Measurements from ENCODE around the gene MPV17L.
"Not testable (repeated sequence)": the region's sequence is repeated elsewhere in the genome, so short reads cannot be mapped to it uniquely, and the experiment has no call there.

MPV17L gene

GRCh38 chr16:15401972-15402371, 6.4 kb downstream of the MPV17L start:
- Histone ChIP-seq H2AFZ (no peak overlapping the region), H3K36me3 (ENCODE audit: control insufficient read depth, insufficient read depth, low read length) (no peaks in the 10 kb centered on the region), H3K79me2 (no peaks in the 10 kb centered on the region), H3K27ac (no peak overlapping the region), H3K9me3 (ENCODE audit: control insufficient read depth, low read length) (no peaks in the 10 kb centered on the region), H3K9ac (no peak overlapping the region), H3K4me1 (no peaks in the 10 kb centered on the region), H3K27me3 (ENCODE audit: control insufficient read depth, insufficient read depth, low read length) (no peaks in the 10 kb centered on the region), H3K4me3 (ENCODE audit: low read depth, low read length) (no peak overlapping the region), H3K4me2 (ENCODE audit: low read length) (no peak overlapping the region)
- no peak for TF ChIP-seq CTCF (IDR thresholded peaks at IDR 0.05)

GRCh38 chr16:15403392-15403995, 7.9 kb downstream of the MPV17L start:
- H2AFZ ChIP-seq: no peak overlapping the region
- H3K4me3 ChIP-seq (ENCODE audit: low read depth, low read length): no peak overlapping the region
- no peaks in the 10 kb centered on the region for H3K4me1 ChIP-seq
- H3K9ac ChIP-seq: no peak overlapping the region
- no peak overlapping the region for H3K27ac ChIP-seq
- no peaks in the 10 kb centered on the region for H3K9me3 ChIP-seq (ENCODE audit: control insufficient read depth, low read length)
- no peaks in the 10 kb centered on the region for H3K36me3 ChIP-seq (ENCODE audit: control insufficient read depth, insufficient read depth, low read length)
- TF ChIP-seq CTCF (IDR thresholded peaks at IDR 0.05): no peak
- H3K4me2 ChIP-seq (ENCODE audit: low read length): no peak overlapping the region
- H3K27me3 ChIP-seq (ENCODE audit: control insufficient read depth, insufficient read depth, low read length): no peaks in the 10 kb centered on the region
- no peaks in the 10 kb centered on the region for H3K79me2 ChIP-seq

GRCh38 chr16:15404091-15404490, 8.5 kb downstream of the MPV17L start:
- not testable (repeated sequence) for H3K36me3 ChIP-seq (ENCODE audit: control insufficient read depth, insufficient read depth, low read length); H3K9me3 ChIP-seq (ENCODE audit: control insufficient read depth, low read length); H3K27ac ChIP-seq; H3K9ac ChIP-seq; H3K4me2 ChIP-seq (ENCODE audit: low read length); H3K4me3 ChIP-seq (ENCODE audit: low read depth, low read length); H3K4me1 ChIP-seq; H2AFZ ChIP-seq; H3K79me2 ChIP-seq; H3K27me3 ChIP-seq (ENCODE audit: control insufficient read depth, insufficient read depth, low read length)

- no peaks in the 10 kb centered on the region for H3K36me3 ChIP-seq (ENCODE audit: control insufficient read depth, insufficient read depth, low read length)
- no peaks in the 10 kb centered on the region for H3K9me3 ChIP-seq (ENCODE audit: control insufficient read depth, low read length)
- H3K4me2 ChIP-seq (ENCODE audit: low read length): no peak overlapping the region
- H3K79me2 ChIP-seq: no peaks in the 10 kb centered on the region
- no peaks in the 10 kb centered on the region for H3K27me3 ChIP-seq (ENCODE audit: control insufficient read depth, insufficient read depth, low read length)
- H3K9ac ChIP-seq: no peak overlapping the region
- no peak overlapping the region for H2AFZ ChIP-seq
- H3K27ac ChIP-seq: no peak overlapping the region
- TF ChIP-seq CTCF (IDR thresholded peaks at IDR 0.05): no peak
- no peaks in the 10 kb centered on the region for H3K4me1 ChIP-seq
- no peak overlapping the region for H3K4me3 ChIP-seq (ENCODE audit: low read depth, low read length)
Measured at GRCh38 chr16:15404792-15405191, 9.2 kb downstream of the MPV17L start.

GRCh38 chr16:15407756-15408155, 12.2 kb downstream of the MPV17L start:
- H3K4me3 ChIP-seq (ENCODE audit: low read depth, low read length); H3K27ac ChIP-seq; H3K9me3 ChIP-seq (ENCODE audit: control insufficient read depth, low read length); H3K9ac ChIP-seq; H3K27me3 ChIP-seq (ENCODE audit: control insufficient read depth, insufficient read depth, low read length); H2AFZ ChIP-seq; H3K36me3 ChIP-seq (ENCODE audit: control insufficient read depth, insufficient read depth, low read length); H3K79me2 ChIP-seq; H3K4me2 ChIP-seq (ENCODE audit: low read length); H3K4me1 ChIP-seq: not testable (repeated sequence)

GRCh38 chr16:15409476-15409875, 13.9 kb downstream of the MPV17L start:
- not testable (repeated sequence) for H3K4me2 ChIP-seq (ENCODE audit: low read length); H3K4me3 ChIP-seq (ENCODE audit: low read depth, low read length); H3K9ac ChIP-seq; H3K9me3 ChIP-seq (ENCODE audit: control insufficient read depth, low read length); H3K36me3 ChIP-seq (ENCODE audit: control insufficient read depth, insufficient read depth, low read length); H2AFZ ChIP-seq; H3K79me2 ChIP-seq; H3K27me3 ChIP-seq (ENCODE audit: control insufficient read depth, insufficient read depth, low read length); H3K4me1 ChIP-seq; H3K27ac ChIP-seq
